Caco-2 (cell line): ENCODE results near the gene TMEM156. TPM values are rescaled to one million over a fixed set of nuclear protein-coding genes. Genes with fewer than 3 reads are reported as not detected.
"Not testable (repeated sequence)": the region's sequence is repeated elsewhere in the genome, so short reads cannot be mapped to it uniquely, and the experiment has no call there.

Experiments used
- BruUV-seq: library from RNA; stranded (reverse); fragments of 400-500 nt; replicated peaks from 2 replicates; lab custom pipeline; 2021; lab: Mats Ljungman, UMichigan
- CTCF ChIA-PET: fragments of 300-600 bp; sonication (Branson Sonifier 250); formaldehyde crosslinking; loops from one replicate; lab custom pipeline; 2022; ENCODE audit warnings: antibody characterized with exemption; lab: Charles Lee
- POLR2A ChIA-PET: fragments of 300-600 bp; sonication (Branson Sonifier 250); formaldehyde crosslinking; loops from one replicate; lab custom pipeline; 2022; ENCODE audit warnings: antibody characterized with exemption; lab: Charles Lee
- DNase-seq, 2 experiments: peaks; one replicate each; pipeline versions ENCODE4 v3.0.0 to v3.0.0-alpha.2; 2020 to 2022
- H3K27me3 ChIP-seq: replicated peaks from 2 replicates; pipeline ENCODE4 v1.6.0; 2011; ENCODE audit warnings: low read length; ENCODE audit not compliant: control insufficient read depth, insufficient read depth
- H3K36me3 ChIP-seq: 2 replicates; pipeline ENCODE4 v1.5.1; 2011; ENCODE audit warnings: low read length; ENCODE audit not compliant: control insufficient read depth, insufficient read depth
- H3K4me1 ChIP-seq: fragments of 250-450 bp; sonication (Bioruptor Pico); 2 replicates; pipeline ENCODE4 v1.5.1; 2020; ENCODE audit warnings: mild to moderate bottlenecking
- H3K4me3 ChIP-seq: 2 replicates; pipeline ENCODE4 v1.5.1; 2011; ENCODE audit warnings: low read depth, mild to moderate bottlenecking, control low read depth, low read length
- H3K9me3 ChIP-seq: fragments of 250-450 bp; sonication (Bioruptor Pico); 2 replicates; pipeline ENCODE4 v1.5.1; 2020; ENCODE audit warnings: mild to moderate bottlenecking, moderate library complexity
- H3K27ac Mint-ChIP-seq: one replicate; pipeline ENCODE4 v1.8.0; 2022; ENCODE audit warnings: mixed read lengths; ENCODE audit not compliant: unreplicated experiment
- H3K27me3 Mint-ChIP-seq: one replicate; pipeline ENCODE4 v1.8.0; 2022; ENCODE audit warnings: mixed read lengths; ENCODE audit not compliant: insufficient read depth, unreplicated experiment
- H3K36me3 Mint-ChIP-seq: one replicate; pipeline ENCODE4 v1.8.0; 2022; ENCODE audit warnings: mild to moderate bottlenecking, mixed read lengths; ENCODE audit not compliant: insufficient read depth, unreplicated experiment
- H3K4me1 Mint-ChIP-seq: one replicate; pipeline ENCODE4 v1.8.0; 2022; ENCODE audit warnings: low read depth, mixed read lengths; ENCODE audit not compliant: unreplicated experiment
- H3K4me3 Mint-ChIP-seq: one replicate; pipeline ENCODE4 v1.8.0; 2022; ENCODE audit warnings: mild to moderate bottlenecking, moderate library complexity, mixed read lengths; ENCODE audit not compliant: unreplicated experiment
- H3K9me3 Mint-ChIP-seq: one replicate; pipeline ENCODE4 v1.8.0; 2022; ENCODE audit warnings: mixed read lengths; ENCODE audit not compliant: unreplicated experiment
- intact Hi-C: fragments of 100-400 bp; cut with micrococcal nuclease; formaldehyde crosslinking; loops from one replicate; pipeline ENCODE4 v1.10.0; 2022; ENCODE audit not compliant: unreplicated experiment
- total RNA-seq: library from RNA; stranded (reverse); gene quantifications from 2 replicates; pipeline ENCODE4 v1.2.3, GENCODE V29; 2022
- TF ChIP-seq, protein P1 (sequence below), 2 experiments: fragments of 200-600 bp in 1 of 2; IDR thresholded peaks; 1 replicate in 1 of 2; 2 replicates in 1 of 2; pipeline versions ENCODE4 v1.5.1 to v1.8.0; 2011 to 2022; ENCODE audit warnings: antibody characterized with exemption in 1 of 2, control low read depth in 1 of 2, inconsistent platforms in 1 of 2, low read depth in 1 of 2, low read length in 1 of 2, mild to moderate bottlenecking in 1 of 2, moderate library complexity in 1 of 2; ENCODE audit not compliant: insufficient read depth in 1 of 2, severe bottlenecking in 1 of 2, unreplicated experiment in 1 of 2

The TMEM156 gene
- total RNA-seq, 1 experiment from 2014 or later = not detected

DNA sequence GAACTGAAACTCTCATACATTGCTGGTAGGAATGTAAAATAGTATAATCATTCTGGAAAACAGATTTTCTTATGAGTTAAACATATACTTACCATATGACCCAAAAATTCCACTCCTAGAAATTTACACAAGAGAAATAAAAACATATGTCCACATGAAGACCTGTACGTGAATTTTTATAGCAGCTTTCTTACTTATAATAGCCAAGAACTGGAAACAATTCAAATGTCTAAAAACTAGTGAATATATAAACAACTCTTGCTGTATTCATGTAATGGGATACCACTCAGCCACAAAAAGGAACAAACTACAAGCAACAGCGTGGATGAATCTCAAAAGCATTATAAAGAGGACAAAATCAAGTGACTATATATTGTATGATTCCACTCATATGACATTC, 27.5 kb downstream of the TMEM156 start:
- POLR2A ChIA-PET = no interaction called here
- no peak overlapping the region for H3K4me3 Mint-ChIP-seq
- no TSS peak for BruUV-seq
- Histone ChIP-seq H3K27me3 (no peaks in the 10 kb centered on the region), H3K9me3 (peaks cover 1% of the 10 kb centered on the region; the same call in 1 of the 2 replicates), H3K36me3 (no peaks in the 10 kb centered on the region), H3K4me1 (no peaks in the 10 kb centered on the region), H3K4me3 (no peak overlapping the region)
- CTCF ChIA-PET = no interaction called here
- TF ChIP-seq, protein P1, sequence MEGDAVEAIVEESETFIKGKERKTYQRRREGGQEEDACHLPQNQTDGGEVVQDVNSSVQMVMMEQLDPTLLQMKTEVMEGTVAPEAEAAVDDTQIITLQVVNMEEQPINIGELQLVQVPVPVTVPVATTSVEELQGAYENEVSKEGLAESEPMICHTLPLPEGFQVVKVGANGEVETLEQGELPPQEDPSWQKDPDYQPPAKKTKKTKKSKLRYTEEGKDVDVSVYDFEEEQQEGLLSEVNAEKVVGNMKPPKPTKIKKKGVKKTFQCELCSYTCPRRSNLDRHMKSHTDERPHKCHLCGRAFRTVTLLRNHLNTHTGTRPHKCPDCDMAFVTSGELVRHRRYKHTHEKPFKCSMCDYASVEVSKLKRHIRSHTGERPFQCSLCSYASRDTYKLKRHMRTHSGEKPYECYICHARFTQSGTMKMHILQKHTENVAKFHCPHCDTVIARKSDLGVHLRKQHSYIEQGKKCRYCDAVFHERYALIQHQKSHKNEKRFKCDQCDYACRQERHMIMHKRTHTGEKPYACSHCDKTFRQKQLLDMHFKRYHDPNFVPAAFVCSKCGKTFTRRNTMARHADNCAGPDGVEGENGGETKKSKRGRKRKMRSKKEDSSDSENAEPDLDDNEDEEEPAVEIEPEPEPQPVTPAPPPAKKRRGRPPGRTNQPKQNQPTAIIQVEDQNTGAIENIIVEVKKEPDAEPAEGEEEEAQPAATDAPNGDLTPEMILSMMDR (IDR thresholded peaks at IDR 0.05; ENCODE audit: insufficient read depth in 1 of 2, low read depth in 1 of 2, low read length in 1 of 2, severe bottlenecking in 1 of 2, unreplicated experiment in 1 of 2) = no peak
- H3K9me3 Mint-ChIP-seq = peaks cover 4% of the 10 kb centered on the region
- no peaks in the 10 kb centered on the region for H3K27me3 Mint-ChIP-seq
- no peaks in the 10 kb centered on the region for H3K36me3 Mint-ChIP-seq
- DNase-seq = no peak
- no peaks in the 10 kb centered on the region for H3K4me1 Mint-ChIP-seq
- intact Hi-C loops = loop anchor here (5.0 kb wide), 1 partner anchor 592 kb away; no protein-coding TSS in a partner anchor
- no peak overlapping the region for H3K27ac Mint-ChIP-seq

DNA sequence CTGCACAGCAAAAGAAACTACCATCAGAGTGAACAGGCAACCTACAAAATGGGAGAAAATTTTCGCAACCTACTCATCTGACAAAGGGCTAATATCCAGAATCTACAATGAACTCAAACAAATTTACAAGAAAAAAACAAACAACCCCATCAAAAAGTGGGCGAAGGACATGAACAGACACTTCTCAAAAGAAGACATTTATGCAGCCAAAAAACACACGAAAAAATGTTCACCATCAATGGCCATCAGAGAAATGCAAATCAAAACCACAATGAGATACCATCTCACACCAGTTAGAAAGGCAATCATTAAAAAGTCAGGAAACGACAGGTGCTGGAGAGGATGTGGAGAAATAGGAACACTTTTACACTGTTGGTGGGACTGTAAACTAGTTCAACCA, 30.2 kb downstream of the TMEM156 start:
- BruUV-seq, intact Hi-C loops, H3K4me3 Mint-ChIP-seq: not testable (repeated sequence)

DNA sequence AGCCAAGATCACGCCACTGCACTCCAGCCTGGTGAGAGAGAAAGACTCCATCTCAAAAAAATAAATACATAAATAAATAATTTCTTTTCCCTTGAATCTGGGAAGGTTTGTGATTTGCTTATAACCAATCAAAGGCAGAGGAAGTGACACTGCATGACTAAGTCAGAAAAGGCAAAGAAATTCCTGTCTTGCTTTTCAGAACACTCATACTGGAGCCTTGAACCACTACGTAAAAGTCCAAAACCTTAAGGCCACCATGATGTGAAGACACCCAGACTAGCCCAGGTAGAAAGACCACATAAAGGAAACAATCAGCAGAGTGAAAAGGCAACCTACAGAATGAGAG, 36.6 kb downstream of the TMEM156 start:
- no peak overlapping the region for H3K27ac Mint-ChIP-seq
- H3K27me3 ChIP-seq = no peaks in the 10 kb centered on the region
- intact Hi-C loops = no loop called here
- no peaks in the 10 kb centered on the region for H3K36me3 Mint-ChIP-seq
- ChIA-PET CTCF (no interaction called here), POLR2A (no interaction called here)
- H3K4me3 Mint-ChIP-seq = no peak overlapping the region
- peaks cover 5% of the 10 kb centered on the region; the same call in 1 of the 2 replicates for H3K9me3 ChIP-seq
- peaks cover 9% of the 10 kb centered on the region for H3K9me3 Mint-ChIP-seq
- no peaks in the 10 kb centered on the region for H3K27me3 Mint-ChIP-seq
- BruUV-seq = no TSS peak
- TF ChIP-seq, protein P1 (IDR thresholded peaks at IDR 0.05; ENCODE audit: insufficient read depth in 1 of 2, low read depth in 1 of 2, low read length in 1 of 2, severe bottlenecking in 1 of 2, unreplicated experiment in 1 of 2) = no peak
- DNase-seq = no peak
- H3K4me1 Mint-ChIP-seq = peaks cover 6% of the 10 kb centered on the region
- no peak overlapping the region for H3K4me3 ChIP-seq
- H3K36me3 ChIP-seq = no peaks in the 10 kb centered on the region
- no peaks in the 10 kb centered on the region for H3K4me1 ChIP-seq

More for the DNA sequence above, 30.2 kb downstream of the TMEM156 start:
- DNase-seq, H3K27me3 ChIP-seq, H3K36me3 ChIP-seq, H3K36me3 Mint-ChIP-seq, H3K4me3 ChIP-seq, CTCF ChIA-PET, POLR2A ChIA-PET, H3K4me1 Mint-ChIP-seq, H3K9me3 ChIP-seq, H3K27ac Mint-ChIP-seq, H3K4me1 ChIP-seq, H3K27me3 Mint-ChIP-seq, H3K9me3 Mint-ChIP-seq: not testable (repeated sequence)
